ENCODE measurements around the gene SLC28A1.
A peak's percentile ranks its signal among the peaks of the same experiment; 100 is the strongest.

The SLC28A1 gene

DNA sequence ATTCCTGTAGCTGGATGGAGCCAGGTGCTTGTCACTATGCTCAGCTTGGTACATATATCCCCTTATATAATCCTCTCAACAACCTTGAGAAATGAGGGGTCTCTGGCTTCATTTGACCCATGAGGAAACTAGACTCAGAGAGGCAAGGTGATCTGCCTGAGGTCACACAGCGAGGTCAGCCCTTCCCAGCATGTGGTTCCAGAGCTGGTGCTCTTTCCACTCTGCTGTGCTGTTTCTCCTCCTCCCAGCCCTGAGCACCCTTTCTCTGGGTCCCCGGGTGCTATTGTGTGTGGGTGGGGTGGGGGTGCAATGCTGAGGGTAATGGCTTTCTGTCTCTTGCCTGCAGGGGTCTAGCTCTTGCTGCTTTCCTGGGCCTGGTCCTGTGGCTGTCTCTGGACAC, 19.3 kb downstream of the SLC28A1 start:
- no peak overlapping the region for H3K4me3 ChIP-seq (ENCODE audit: low read depth, low read length)
- no peak for DNase-seq (ENCODE audit: low read depth)

DNA sequence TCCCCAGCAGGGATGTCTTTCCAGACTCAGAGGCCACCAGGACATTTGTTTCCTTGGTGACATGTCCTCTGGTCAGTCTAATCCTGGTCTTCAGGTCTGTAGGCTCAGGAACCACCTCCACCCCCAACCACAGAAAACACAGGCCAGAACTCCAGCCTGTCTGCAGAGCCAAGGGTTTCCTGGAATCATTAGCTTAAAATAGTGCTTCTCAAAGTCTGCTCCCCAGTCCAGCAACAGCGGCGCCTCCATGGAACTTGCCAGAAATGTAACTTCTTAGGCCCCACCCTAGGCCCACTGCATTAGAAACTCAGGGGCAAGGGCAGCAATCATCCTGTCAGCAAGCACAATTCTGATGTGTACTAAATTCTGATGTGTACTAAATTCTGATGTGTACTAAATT, 20.0 kb downstream of the SLC28A1 start:
- DNase-seq (ENCODE audit: low read depth): no peak
- H3K4me3 ChIP-seq (ENCODE audit: low read depth, low read length): no peak overlapping the region

DNA sequence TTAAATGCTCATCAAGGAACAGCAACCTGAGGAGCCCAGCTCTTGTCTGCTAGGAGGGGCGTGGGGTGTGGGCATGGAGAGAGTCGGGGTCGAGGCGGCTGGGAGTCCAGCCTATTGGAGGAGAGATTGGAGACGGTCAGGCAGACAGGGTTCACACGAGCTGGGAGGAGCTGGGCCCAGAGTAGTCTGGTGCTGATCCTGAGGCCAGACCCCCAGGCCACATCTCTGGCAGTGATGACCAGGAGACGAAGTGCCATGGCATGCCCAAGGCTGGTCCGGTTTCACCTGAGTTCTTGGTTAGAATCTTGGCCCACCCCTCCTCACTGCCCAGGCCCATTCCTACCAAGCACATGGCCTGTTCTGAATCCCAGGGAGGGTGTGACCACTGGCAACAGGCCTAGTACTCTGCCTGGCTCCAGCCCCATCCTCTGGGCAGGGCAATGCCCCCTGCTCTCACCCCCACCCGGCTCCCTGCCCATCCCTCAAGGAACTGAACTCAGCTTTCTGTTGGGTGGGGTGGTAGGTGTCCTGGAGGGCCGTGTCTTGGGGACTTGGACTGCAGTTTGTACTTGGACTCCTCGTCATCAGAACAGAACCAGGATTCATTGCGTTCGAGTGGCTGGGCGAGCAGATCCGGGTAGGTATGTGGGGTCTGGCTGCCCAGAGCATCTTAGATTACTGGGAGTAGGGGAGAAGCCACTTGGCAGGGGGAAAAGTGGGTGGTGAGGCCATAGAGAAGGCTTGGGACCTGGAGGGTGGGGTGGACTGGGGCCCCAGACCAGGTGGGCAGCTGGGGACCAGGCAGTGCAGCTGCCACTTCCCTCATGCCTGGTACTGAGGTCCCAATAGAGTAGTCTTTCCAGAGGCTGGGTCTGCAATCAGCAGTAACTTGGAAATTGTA, 20.8 kb downstream of the SLC28A1 start:
- DNase-seq (ENCODE audit: low read depth): no peak
- H3K4me3 ChIP-seq (ENCODE audit: low read depth, low read length): no peak overlapping the region

DNA sequence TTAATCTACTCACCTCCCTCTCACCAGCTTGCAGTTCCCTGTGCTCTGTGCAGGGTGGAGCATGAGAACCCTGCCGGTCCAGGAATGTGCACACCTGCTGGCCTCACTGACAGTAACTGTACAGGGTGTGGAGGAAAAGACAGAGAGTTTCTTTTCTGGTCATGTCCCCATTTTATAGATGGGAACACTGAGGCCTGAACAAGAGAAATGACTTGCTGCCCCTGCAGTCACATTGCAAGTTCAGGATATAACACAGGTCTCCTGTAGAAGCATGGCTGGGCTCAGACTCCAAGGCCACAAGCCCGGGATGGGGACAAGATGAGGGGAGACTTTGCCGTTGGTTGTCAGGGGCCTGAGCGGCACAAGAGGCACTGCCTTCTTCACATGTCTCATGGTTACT, 23.3 kb downstream of the SLC28A1 start:
- no peak overlapping the region for H3K4me3 ChIP-seq (ENCODE audit: low read depth, low read length)
- DNase-seq (ENCODE audit: low read depth): no peak

DNA sequence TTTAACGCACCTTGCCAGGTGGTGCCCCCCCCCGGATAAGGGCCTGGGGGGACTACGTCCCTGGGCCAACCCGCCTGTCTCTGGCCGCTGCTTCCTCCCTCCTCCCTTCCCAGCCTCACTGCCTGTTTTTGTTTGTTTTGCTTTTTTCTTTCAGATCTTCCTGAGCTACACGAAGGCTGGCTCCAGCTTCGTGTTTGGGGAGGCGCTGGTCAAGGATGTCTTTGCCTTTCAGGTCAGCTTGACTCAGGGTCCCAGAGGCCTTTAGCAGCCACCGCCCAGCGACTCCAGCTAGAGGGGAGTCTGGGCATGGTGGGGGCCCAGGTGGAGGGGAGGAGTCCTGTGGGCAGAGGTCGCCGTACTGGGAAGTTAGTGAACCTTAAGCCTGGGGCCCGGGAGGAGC, 24.1 kb downstream of the SLC28A1 start:
- H3K4me3 ChIP-seq (ENCODE audit: low read depth, low read length): no peak overlapping the region
- no peak for DNase-seq (ENCODE audit: low read depth)

DNA sequence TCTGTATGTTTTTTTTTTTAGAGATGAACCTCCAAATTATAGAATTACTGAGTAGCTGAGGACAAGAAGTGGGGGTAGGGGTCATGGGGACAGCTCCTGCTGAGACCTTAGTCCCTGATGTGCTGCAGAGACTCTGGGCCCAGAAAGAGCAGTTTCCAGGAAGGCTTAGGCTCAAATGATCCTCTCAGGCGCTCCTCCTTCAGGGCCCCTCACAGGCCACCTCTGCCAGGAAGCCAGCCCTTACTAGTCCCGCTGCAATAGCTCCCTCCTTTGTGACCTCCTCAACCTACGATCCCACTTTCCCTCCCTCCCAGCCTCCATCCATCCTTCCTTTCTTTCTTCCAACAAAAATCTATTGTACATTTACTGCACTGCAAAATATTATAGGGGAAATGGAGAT, 24.6 kb downstream of the SLC28A1 start:
- H3K4me3 ChIP-seq (ENCODE audit: low read depth, low read length): no peak overlapping the region
- DNase-seq (ENCODE audit: low read depth): no peak

DNA sequence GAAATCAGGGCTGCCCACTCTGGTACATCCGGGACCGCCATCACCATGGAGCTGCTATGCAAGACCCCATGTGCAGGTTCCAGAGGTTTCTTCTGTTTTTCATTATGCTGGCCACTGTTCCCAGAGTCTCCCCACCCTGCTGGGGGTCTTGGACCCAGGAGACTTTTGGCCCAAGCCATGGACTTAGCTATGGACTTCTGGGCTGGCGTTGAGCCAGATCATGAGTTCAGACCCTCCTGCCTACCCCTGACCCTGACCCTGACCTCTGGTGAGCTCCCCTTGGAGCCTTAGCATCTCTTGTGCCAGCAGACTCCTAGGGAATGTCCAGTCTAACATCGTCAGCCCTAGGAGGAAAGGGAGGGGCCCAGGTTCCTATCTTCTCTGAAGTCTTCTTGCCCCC, 25.3 kb downstream of the SLC28A1 start:
- H3K4me3 ChIP-seq (ENCODE audit: low read depth, low read length): no peak overlapping the region
- no peak for DNase-seq (ENCODE audit: low read depth)

DNA sequence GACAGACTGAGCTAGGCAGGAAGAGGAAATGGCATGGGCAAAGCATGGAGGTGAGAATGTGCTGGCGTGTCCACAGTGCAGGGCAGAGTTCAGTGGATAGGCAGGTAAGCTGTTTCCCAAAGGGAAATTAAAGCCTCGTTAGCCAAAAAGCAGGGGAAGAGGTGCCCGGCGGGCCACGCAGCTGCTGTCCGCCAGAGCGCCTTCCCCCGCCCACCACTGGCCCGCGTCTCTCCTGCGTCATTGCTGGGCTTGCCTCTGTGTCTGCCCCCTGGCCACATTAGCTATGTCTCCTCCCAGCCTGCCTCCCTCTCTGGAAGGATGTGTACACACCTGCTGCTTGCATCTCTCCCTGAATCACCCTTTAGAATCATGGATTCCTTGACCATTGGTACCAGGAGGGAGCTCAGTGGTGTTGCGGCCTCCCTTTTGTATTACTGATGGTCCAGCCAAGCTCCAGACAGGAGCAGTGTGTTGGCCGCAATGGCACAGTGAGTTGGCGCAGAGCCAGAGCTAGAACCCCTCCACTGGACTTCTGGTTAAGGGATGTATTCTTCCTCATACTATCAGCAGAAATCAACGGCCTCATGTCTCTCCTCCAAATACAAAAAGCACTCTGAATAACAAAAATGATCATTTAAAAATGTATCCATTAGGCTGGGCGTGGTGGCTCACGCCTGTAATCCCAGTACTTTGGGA, 26.6 kb downstream of the SLC28A1 start:
- no peak overlapping the region for H3K4me3 ChIP-seq (ENCODE audit: low read depth, low read length)
- no peak for DNase-seq (ENCODE audit: low read depth)

DNA sequence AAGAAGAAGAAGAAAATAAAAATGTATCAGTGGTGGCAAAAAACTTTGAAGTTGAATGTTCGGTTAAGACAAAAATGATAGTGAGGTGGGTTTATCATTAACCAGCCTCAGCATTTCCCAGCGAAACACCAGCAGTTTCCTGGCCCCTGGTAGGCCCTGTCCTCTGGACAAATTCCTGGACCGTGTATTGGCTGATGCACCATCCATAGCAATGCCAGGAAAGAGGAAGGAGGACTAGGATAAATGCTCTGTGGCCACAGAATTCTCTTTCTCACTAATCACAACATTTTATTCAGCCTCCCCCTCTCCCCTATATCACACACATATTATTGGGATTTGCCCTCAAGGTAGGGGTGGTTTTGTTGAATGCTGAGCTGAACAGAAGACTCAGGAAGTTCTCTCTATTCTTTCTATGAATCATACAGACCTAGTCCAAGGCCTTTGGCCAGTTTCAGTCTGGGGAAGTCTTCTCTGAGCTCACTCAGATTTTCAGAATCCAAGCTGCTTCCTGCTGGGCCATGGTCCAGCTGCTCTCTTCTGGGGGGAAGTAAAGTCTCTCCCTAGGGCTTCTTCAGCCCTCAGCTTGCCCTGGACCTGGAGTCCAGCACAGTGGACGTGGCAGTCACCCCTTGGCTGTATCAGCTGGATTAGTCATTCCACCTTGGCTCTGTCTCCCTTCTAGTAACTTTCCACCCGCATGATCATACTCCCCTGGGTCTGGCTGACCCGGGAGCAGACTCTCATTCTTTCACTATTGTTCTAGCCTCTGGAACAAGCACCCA, 27.6 kb downstream of the SLC28A1 start:
- no peak overlapping the region for H3K4me3 ChIP-seq (ENCODE audit: low read depth, low read length)
- peak; percentile 98 for DNase-seq (ENCODE audit: low read depth)

DNA sequence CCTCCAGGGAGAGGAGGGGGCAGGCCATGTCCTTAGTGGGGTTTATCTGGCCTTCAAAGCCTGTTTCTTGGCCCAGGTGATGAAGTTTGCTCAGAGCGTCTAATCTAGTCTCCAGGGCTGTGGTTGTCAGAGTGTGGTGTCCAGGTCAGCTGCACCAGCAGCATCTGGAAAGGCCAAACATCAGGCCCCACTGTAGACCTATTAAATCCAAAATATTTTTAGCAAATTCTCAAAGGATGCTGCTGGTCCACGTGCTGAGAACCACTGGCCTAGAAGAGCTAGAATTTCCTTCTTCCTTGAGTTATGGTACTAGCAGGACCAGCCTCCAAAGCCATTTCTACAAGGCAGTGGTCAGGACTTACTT, 28.9 kb downstream of the SLC28A1 start:
- DNase-seq (ENCODE audit: low read depth): no peak
- no peak overlapping the region for H3K4me3 ChIP-seq (ENCODE audit: low read depth, low read length)

DNA sequence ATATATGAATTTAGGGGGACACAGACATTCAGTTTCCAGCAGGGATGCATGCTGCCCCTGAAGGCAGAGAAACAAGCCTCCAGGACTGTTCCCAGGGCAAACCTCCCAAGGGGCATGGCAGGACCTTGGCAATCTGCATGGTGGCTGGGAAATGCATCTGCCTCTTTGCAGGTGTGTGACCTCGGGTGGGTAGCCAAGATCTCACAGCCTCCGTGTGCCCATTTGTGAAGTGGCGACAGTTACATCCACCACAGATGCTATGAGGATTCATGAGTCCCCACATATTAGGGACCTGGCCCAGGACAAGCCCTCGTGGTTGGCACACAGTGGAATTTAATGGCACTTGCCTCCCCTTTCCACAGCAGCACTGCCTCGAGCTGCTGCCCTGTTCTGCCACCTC, 29.9 kb downstream of the SLC28A1 start:
- DNase-seq (ENCODE audit: low read depth): no peak
- H3K4me3 ChIP-seq (ENCODE audit: low read depth, low read length): no peak overlapping the region

DNA sequence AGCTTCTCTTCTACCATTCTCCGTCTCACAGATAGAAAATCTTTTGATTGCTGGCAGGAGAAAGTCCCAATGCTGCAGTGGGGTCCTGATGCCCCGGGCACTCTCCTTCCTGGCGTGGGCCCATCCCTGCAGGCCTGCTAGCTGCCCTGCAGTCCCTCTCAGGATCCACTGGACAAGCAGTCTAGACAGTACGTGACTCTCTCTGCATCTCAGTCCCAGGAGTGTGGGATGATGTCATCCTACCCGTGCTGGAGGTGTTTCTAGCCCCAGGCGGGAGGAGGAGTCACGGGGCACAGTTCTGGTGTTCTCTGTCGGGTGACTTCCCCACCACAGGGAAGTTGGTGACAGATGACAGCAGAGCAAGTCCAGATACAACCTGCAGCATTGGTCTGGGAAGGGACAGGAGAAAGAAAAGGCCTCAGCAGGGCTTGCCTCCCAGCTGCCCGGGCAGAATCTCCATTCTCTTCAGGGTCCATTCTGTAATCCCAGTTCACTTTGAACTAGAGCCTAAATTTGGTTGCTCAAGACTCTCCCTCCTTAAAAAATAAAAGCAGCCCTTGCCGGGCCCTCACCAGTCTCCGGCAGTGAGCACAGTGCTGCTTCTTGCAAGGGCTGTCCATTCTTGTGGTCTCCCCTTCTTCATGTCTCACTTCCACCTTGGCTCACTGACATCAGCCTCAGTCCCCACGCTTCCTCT, 30.6 kb downstream of the SLC28A1 start:
- H3K4me3 ChIP-seq (ENCODE audit: low read depth, low read length): no peak overlapping the region
- peak; percentile 78 for DNase-seq (ENCODE audit: low read depth)

DNA sequence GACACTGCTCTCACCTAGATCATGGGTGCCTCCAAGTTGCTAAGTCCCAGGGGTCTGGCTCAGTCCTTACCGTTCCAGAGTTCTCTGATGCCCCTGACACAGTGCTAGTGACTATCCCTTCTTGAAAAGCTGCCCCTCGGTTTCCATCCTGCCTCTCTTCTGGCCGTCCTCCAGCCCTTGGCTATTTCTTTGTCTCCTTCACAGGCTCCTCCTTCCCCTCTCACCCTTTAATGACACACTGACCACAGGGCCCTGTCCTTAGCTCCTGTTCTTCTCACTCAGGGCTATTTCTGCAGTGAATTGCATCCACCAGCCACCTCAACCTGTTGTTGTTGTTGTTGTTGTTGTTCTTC, 31.1 kb downstream of the SLC28A1 start:
- DNase-seq (ENCODE audit: low read depth): no peak
- H3K4me3 ChIP-seq (ENCODE audit: low read depth, low read length): no peak overlapping the region

DNA sequence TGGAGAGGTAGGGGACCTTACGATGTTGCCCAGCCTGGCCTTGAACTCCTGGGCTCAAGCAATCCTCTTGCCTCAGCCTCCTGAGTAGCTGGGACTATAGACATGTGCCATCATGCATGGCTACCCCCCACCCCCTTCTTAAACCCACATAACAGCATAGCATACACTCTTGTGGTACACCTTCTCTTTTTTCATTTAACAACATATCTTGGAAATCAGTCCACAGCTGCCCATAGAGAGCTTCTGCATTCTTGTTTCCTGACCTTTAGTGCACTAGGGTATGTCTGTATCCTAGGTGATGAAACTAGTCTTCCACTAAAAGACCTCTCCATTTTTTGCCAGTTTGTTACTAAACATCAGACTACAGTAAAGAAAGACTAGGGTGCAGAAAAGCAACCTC, 33.0 kb downstream of the SLC28A1 start:
- no peak overlapping the region for H3K4me3 ChIP-seq (ENCODE audit: low read depth, low read length)
- DNase-seq (ENCODE audit: low read depth): no peak

DNA sequence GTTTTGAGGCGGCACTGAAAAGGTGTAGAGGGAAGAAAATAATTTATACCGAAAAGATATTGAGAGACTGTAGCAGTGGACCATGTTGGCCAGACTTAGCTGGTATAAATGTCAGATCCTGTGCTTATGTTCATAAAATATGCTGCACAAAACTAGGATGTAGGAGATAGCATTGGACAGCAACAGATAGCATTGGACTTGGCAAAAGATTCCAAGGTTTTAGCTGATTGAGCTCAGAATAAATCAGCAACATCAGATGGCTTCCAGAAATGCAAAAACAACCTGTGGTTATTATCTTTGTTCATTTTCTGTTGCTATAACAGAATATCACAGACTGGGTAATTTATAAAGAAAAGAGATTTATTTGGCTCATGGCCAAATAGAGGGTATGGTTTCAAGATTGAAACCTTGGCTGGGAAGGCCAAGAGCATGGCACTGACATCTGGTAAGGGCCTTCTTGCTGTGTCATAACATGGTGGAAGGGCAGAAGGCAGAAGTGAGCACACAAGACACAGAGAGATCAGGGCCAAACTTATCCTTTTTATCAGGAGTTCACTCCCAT, 34.7 kb downstream of the SLC28A1 start:
- H3K4me3 ChIP-seq (ENCODE audit: low read depth, low read length): no peak overlapping the region
- no peak for DNase-seq (ENCODE audit: low read depth)

DNA sequence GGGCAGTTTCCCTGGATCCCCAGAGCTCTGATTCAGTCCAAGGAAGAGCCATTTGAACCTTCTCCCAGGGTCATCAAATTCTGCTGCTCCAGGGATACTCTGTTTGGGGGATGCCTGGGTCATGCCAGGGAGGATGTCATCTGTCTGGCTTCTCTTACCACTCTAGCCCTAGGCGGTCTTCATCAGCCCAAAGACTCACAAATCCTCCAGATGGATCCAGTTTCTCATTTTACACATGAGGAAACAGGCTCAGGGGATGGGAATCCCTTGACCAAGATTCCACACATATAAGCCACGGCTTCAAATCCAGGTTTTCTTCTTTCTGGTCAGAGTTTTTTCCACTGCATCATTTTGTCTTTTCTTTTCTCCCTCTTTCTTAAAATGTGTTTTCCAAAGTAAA, 36.7 kb downstream of the SLC28A1 start:
- DNase-seq (ENCODE audit: low read depth): no peak
- H3K4me3 ChIP-seq (ENCODE audit: low read depth, low read length): no peak overlapping the region

DNA sequence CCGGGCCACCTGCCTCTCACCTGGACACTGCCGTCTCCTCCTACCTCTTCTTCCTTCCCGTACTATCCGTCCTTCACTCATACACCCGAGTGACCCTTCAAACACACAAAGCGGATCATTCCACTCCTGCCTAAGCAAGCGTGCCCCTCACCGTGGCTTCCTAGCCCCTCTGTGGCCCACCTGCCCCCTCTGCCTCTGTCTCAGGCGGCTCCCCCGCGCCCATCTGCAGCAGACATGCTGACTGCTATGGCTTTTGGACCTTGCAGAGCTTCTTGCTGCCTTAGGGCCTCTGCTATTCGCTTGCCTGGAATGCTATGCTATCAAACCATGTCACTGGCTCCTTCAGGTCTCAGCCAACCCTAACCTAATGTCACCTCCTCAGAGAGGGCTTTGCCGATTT, 38.1 kb downstream of the SLC28A1 start:
- no peak overlapping the region for H3K4me3 ChIP-seq (ENCODE audit: low read depth, low read length)
- no peak for DNase-seq (ENCODE audit: low read depth)

DNA sequence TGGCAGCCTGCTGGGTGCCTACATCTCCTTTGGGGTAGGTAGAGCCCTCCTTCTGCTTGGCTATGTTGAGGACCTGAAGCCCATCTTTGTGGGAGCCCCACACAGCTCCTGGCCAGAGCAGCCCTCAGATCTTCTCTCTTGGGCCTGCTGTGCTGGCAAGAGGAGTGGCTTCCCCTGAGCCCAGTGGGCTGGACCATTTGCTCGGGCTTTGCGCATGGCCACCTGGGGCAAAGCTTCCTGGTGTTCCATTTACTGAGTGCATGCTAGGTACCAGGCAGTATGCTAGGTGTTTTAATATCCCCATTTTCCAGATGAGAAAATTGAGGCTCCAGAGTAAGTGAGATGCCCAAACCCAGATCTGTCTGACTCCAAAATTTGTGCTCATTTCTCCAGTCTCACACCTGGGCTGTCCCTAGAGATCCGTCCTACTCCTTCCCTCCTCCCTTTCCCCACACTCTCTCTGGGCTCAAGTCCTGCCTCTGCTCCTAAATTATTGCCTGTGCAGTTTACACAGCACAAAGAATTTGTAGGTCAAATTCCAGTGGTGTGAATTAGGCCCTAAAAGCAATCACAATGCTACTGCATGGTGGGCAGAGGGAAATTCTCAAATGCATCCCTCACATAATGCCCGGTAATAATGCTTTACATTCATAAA, 39.7 kb downstream of the SLC28A1 start:
- DNase-seq (ENCODE audit: low read depth): no peak

More for the DNA sequence above, 39.7 kb downstream of the SLC28A1 start:
- no peak overlapping the region for H3K4me3 ChIP-seq (ENCODE audit: low read depth, low read length)
